Neural progenitor cell (in vitro differentiated cells): ENCODE measurements around the gene EXD3. TPM values are rescaled to one million over a fixed set of nuclear protein-coding genes. Genes with fewer than 3 reads are reported as not detected.

Experiments used
- DNase-seq: peaks from one replicate; pipeline ENCODE4 v3.0.0-alpha.2; 2016; ENCODE audit warnings: low spot score
- H2AFZ ChIP-seq: fragments of 200-600 bp; sonication (generic); replicated peaks from 2 replicates; pipeline ENCODE4 v1.6.1; 2016; ENCODE audit warnings: antibody characterized with exemption
- H3F3A ChIP-seq: fragments of 200-600 bp; sonication (generic); 2 replicates; pipeline ENCODE4 v1.6.1; 2016; ENCODE audit warnings: antibody characterized with exemption, low read depth
- H3K27ac ChIP-seq: fragments of 200-600 bp; sonication (generic); 2 replicates; pipeline ENCODE4 v1.5.1; 2016; ENCODE audit warnings: mild to moderate bottlenecking
- H3K27me3 ChIP-seq: fragments of 200-600 bp; sonication (generic); 2 replicates; pipeline ENCODE4 v1.6.1; 2016; ENCODE audit warnings: mild to moderate bottlenecking, moderate library complexity
- H3K36me3 ChIP-seq: fragments of 200-600 bp; sonication (generic); 2 replicates; pipeline ENCODE4 v1.5.1; 2016
- H3K4me1 ChIP-seq: fragments of 200-600 bp; sonication (generic); 2 replicates; pipeline ENCODE4 v1.6.1; 2016; ENCODE audit warnings: mixed run types
- H3K4me2 ChIP-seq: fragments of 200-600 bp; sonication (generic); 2 replicates; pipeline ENCODE4 v1.6.1; 2016
- H3K4me3 ChIP-seq: fragments of 200-600 bp; sonication (generic); 2 replicates; pipeline ENCODE4 v1.5.1; 2016
- H3K79me2 ChIP-seq: fragments of 200-600 bp; sonication (generic); 2 replicates; pipeline ENCODE4 v1.6.1; 2016; ENCODE audit warnings: low read depth
- H3K9ac ChIP-seq: fragments of 200-600 bp; sonication (generic); 2 replicates; pipeline ENCODE4 v1.6.1; 2016
- H3K9me3 ChIP-seq: fragments of 200-600 bp; sonication (generic); 2 replicates; pipeline ENCODE4 v1.5.1; 2016; ENCODE audit warnings: low read depth
- H4K20me1 ChIP-seq: fragments of 200-600 bp; sonication (generic); 2 replicates; pipeline ENCODE4 v1.6.1; 2016; ENCODE audit warnings: low read depth
- H3K27ac Mint-ChIP-seq: 3 replicates; pipeline ENCODE4 v1.8.0; 2021; ENCODE audit warnings: mixed read lengths
- H3K27me3 Mint-ChIP-seq: 2 replicates; pipeline ENCODE4 v1.8.0; 2022; ENCODE audit warnings: low read depth, mild to moderate bottlenecking, inconsistent platforms, moderate library complexity, mixed read lengths; ENCODE audit not compliant: insufficient read depth
- H3K36me3 Mint-ChIP-seq: 3 replicates; pipeline ENCODE4 v1.8.0; 2021; ENCODE audit warnings: mixed read lengths
- H3K4me1 Mint-ChIP-seq: 3 replicates; pipeline ENCODE4 v1.8.0; 2021; ENCODE audit warnings: mixed read lengths
- H3K4me3 Mint-ChIP-seq: 3 replicates; pipeline ENCODE4 v1.8.0; 2021; ENCODE audit warnings: mild to moderate bottlenecking, moderate library complexity, mixed read lengths
- H3K9me3 Mint-ChIP-seq: 3 replicates; pipeline ENCODE4 v1.8.0; 2020; ENCODE audit warnings: mixed read lengths
- CTCF ChIP-seq: fragments of 200-600 bp; sonication (generic); IDR thresholded peaks from 2 replicates; pipeline ENCODE4 v1.5.1; 2017; ENCODE audit warnings: antibody characterized with exemption, mild to moderate bottlenecking
- EZH2 ChIP-seq: fragments of 200-600 bp; sonication (generic); IDR thresholded peaks from 2 replicates; pipeline ENCODE4 v1.6.1; 2017; ENCODE audit warnings: antibody characterized with exemption, mild to moderate bottlenecking, moderate library complexity
- EZH2phosphoT487 ChIP-seq: fragments of 200-600 bp; sonication (generic); IDR thresholded peaks from 2 replicates; pipeline ENCODE4 v1.6.1; 2017; ENCODE audit warnings: antibody characterized with exemption
- total RNA-seq: library from RNA; depleted of rRNA; stranded (reverse); fragments of >200 nt; gene quantifications from 2 replicates; pipeline ENCODE4 v1.2.3, GENCODE V29; 2015; ENCODE audit warnings: low replicate concordance

EXD3 gene
- total RNA-seq, 1 donor from 2014 or later = 4.7 TPM

- no peak overlapping the region for H3K4me2 ChIP-seq
- peaks cover 14% of the 10 kb centered on the region for H3K27me3 Mint-ChIP-seq
Measured at GRCh38 chr9:137445275-137445807, 22.4 kb upstream of the EXD3 start.

GRCh38 chr9:137444106-137444790 lies 21.3 kb upstream of the EXD3 start:
- H3K4me1 Mint-ChIP-seq = peaks cover 26% of the 10 kb centered on the region
- peaks cover 11% of the 10 kb centered on the region for H3K27me3 Mint-ChIP-seq
- Histone ChIP-seq H3K4me1 (no peaks in the 10 kb centered on the region), H4K20me1 (no peaks in the 10 kb centered on the region), H3K4me3 (no peak overlapping the region), H2AFZ (no peak overlapping the region), H3K36me3 (no peaks in the 10 kb centered on the region), H3K27ac (no peak overlapping the region), H3K79me2 (no peaks in the 10 kb centered on the region), H3K27me3 (peaks cover 30% of the 10 kb centered on the region), H3K9ac (no peak overlapping the region), H3K9me3 (no peaks in the 10 kb centered on the region), H3F3A (peaks cover 21% of the 10 kb centered on the region), H3K4me2 (no peak overlapping the region)
- no peak overlapping the region for H3K4me3 Mint-ChIP-seq
- DNase-seq = no peak
- no peak overlapping the region for H3K27ac Mint-ChIP-seq
- H3K36me3 Mint-ChIP-seq = peaks cover 2% of the 10 kb centered on the region
- no peaks in the 10 kb centered on the region for H3K9me3 Mint-ChIP-seq
- TF ChIP-seq CTCF = no peak
- TF ChIP-seq EZH2phosphoT487 = no peak
- no peak for TF ChIP-seq EZH2

More at GRCh38 chr9:137445275-137445807, 22.4 kb upstream of the EXD3 start:
- Histone ChIP-seq H2AFZ (no peak overlapping the region), H3K79me2 (no peaks in the 10 kb centered on the region), H4K20me1 (no peaks in the 10 kb centered on the region), H3K4me1 (no peaks in the 10 kb centered on the region), H3K27me3 (peaks cover 30% of the 10 kb centered on the region), H3K27ac (no peak overlapping the region), H3F3A (peaks cover 21% of the 10 kb centered on the region), H3K9ac (no peak overlapping the region), H3K36me3 (no peaks in the 10 kb centered on the region), H3K4me3 (no peak overlapping the region), H3K9me3 (no peaks in the 10 kb centered on the region)
- Mint-ChIP-seq H3K4me1 (peaks cover 26% of the 10 kb centered on the region), H3K4me3 (peak overlapping the region; percentile 55), H3K9me3 (no peaks in the 10 kb centered on the region), H3K27ac (peak overlapping the region; percentile 83), H3K36me3 (peaks cover 2% of the 10 kb centered on the region)
- DNase-seq = peak; percentile 79
- no peak for TF ChIP-seq EZH2phosphoT487
- peak; percentile 80 for TF ChIP-seq CTCF

- Histone ChIP-seq H3K4me1 (no peaks in the 10 kb centered on the region), H3K79me2 (no peaks in the 10 kb centered on the region), H3K9me3 (no peaks in the 10 kb centered on the region), H3K36me3 (no peaks in the 10 kb centered on the region), H3F3A (peaks cover 21% of the 10 kb centered on the region), H3K9ac (no peak overlapping the region), H4K20me1 (no peaks in the 10 kb centered on the region), H3K27ac (no peak overlapping the region), H3K4me3 (peak overlapping the region; percentile 60), H3K4me2 (peak overlapping the region; percentile 89), H2AFZ (no peak overlapping the region), H3K27me3 (peaks cover 30% of the 10 kb centered on the region)
- H3K36me3 Mint-ChIP-seq = no peaks in the 10 kb centered on the region
- TF ChIP-seq CTCF (no peak), EZH2phosphoT487 (no peak), EZH2 (no peak)
- H3K9me3 Mint-ChIP-seq = no peaks in the 10 kb centered on the region
- peak overlapping the region; percentile 83 for H3K4me3 Mint-ChIP-seq
- H3K27ac Mint-ChIP-seq = no peak overlapping the region
- peaks cover 21% of the 10 kb centered on the region for H3K4me1 Mint-ChIP-seq
- peaks cover 11% of the 10 kb centered on the region for H3K27me3 Mint-ChIP-seq
- DNase-seq = no peak
Measured at GRCh38 chr9:137441935-137442321, 19.0 kb upstream of the EXD3 start.
